D721Med (cell line): ENCODE measurements around the gene PF4V1.

Source experiments
- DNase-seq: peaks from one replicate; pipeline ENCODE4 v3.0.0; 2011; ENCODE audit warnings: low spot score; ENCODE audit not compliant: insufficient read length
- FAIRE-seq: peaks from 2 replicates; lab custom pipeline; 2011; peaks lifted over from hg19 to GRCh38; lab: Jason Lieb, UNC
- CTCF ChIP-seq: IDR thresholded peaks from 2 replicates; pipeline ENCODE4 v1.5.1; 2012; ENCODE audit warnings: mild to moderate bottlenecking, control low read depth; ENCODE audit not compliant: insufficient read depth; ENCODE audit errors: missing control alignments

Gene PF4V1

GRCh38 chr4:73853718-73854473 is 800 bp downstream of the PF4V1 start:
- TF ChIP-seq CTCF = no peak
- FAIRE-seq (no peak), DNase-seq (no peak)

- TF ChIP-seq CTCF = no peak
- DNase-seq (no peak), FAIRE-seq (no peak)
These were observed 2.3 kb downstream of the PF4V1 start for GRCh38 chr4:73855406-73855805.

GRCh38 chr4:73856518-73856917 is 3.4 kb downstream of the PF4V1 start:
- no peak for FAIRE-seq
- no peak for TF ChIP-seq CTCF
- no peak for DNase-seq

GRCh38 chr4:73859614-73860088 is 6.6 kb downstream of the PF4V1 start:
- no peak for FAIRE-seq
- TF ChIP-seq CTCF = no peak
- DNase-seq = no peak

GRCh38 chr4:73860181-73860580 is 7.1 kb downstream of the PF4V1 start:
- TF ChIP-seq CTCF = no peak
- FAIRE-seq = no peak
- DNase-seq = no peak

- no peak for FAIRE-seq
- TF ChIP-seq CTCF = no peak
- DNase-seq = no peak
These were observed 7.8 kb downstream of the PF4V1 start for GRCh38 chr4:73860917-73861316.

GRCh38 chr4:73862322-73862721 is 9.2 kb downstream of the PF4V1 start:
- TF ChIP-seq CTCF = no peak
- no peak for DNase-seq
- no peak for FAIRE-seq
